ENCODE measurements around the gene EYA4. TPM values are rescaled to one million over a fixed set of nuclear protein-coding genes. Genes with fewer than 3 reads are reported as not detected.

EYA4 gene
- total RNA-seq, 1 experiment from 2014 or later: not detected

- no peak overlapping the region for H3K4me3 Mint-ChIP-seq (ENCODE audit: unreplicated experiment)
- peaks cover 80% of the 10 kb centered on the region for H3K27me3 Mint-ChIP-seq (ENCODE audit: insufficient read depth, unreplicated experiment)
- no peaks in the 10 kb centered on the region for H3K36me3 Mint-ChIP-seq (ENCODE audit: insufficient read depth, unreplicated experiment)
- intact Hi-C loops (cut with micrococcal nuclease): no loop called here
- TF ChIP-seq, protein P1, sequence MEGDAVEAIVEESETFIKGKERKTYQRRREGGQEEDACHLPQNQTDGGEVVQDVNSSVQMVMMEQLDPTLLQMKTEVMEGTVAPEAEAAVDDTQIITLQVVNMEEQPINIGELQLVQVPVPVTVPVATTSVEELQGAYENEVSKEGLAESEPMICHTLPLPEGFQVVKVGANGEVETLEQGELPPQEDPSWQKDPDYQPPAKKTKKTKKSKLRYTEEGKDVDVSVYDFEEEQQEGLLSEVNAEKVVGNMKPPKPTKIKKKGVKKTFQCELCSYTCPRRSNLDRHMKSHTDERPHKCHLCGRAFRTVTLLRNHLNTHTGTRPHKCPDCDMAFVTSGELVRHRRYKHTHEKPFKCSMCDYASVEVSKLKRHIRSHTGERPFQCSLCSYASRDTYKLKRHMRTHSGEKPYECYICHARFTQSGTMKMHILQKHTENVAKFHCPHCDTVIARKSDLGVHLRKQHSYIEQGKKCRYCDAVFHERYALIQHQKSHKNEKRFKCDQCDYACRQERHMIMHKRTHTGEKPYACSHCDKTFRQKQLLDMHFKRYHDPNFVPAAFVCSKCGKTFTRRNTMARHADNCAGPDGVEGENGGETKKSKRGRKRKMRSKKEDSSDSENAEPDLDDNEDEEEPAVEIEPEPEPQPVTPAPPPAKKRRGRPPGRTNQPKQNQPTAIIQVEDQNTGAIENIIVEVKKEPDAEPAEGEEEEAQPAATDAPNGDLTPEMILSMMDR (IDR thresholded peaks at IDR 0.05; ENCODE audit: unreplicated experiment): no peak
- H3K4me1 Mint-ChIP-seq (ENCODE audit: insufficient read depth, unreplicated experiment): no peaks in the 10 kb centered on the region
- POLR2A ChIA-PET: no interaction called here
- no peak for DNase-seq (ENCODE audit: unreplicated experiment)
- CTCF ChIA-PET: interaction anchor here (0.9 kb wide), 1 partner anchor 14 kb away, joined by 5 read pairs; no protein-coding TSS in a partner anchor
- H3K9me3 Mint-ChIP-seq (ENCODE audit: unreplicated experiment): no peaks in the 10 kb centered on the region
- no TSS peak for BruUV-seq (replicated peaks)
- no peak overlapping the region for H3K27ac Mint-ChIP-seq (ENCODE audit: low read depth, unreplicated experiment)
Measured at GRCh38 chr6:133526436-133526835, 285.3 kb downstream of the EYA4 start.

DNA sequence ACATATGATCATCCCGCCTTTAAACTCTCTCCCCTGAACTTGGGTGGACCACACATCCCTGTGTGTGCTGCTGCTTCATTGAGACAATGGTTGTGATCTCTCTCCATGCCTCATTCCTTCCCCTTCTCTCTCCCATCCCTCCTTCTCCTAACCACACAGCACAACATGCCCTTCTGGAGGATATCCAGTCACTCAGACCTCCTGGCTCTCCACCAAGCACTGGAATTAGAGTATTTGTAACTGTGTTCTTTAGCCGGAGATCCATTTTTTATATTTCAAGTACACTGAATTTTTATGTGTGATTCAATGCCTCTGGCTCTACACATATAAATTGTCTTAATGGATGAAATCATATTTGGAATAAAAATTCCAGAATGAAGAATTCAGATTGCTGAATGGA, 287.4 kb downstream of the EYA4 start:
- Mint-ChIP-seq H3K4me1 (ENCODE audit: insufficient read depth, unreplicated experiment) (no peaks in the 10 kb centered on the region), H3K27ac (ENCODE audit: low read depth, unreplicated experiment) (no peak overlapping the region), H3K4me3 (ENCODE audit: unreplicated experiment) (no peak overlapping the region), H3K9me3 (ENCODE audit: unreplicated experiment) (no peaks in the 10 kb centered on the region), H3K36me3 (ENCODE audit: insufficient read depth, unreplicated experiment) (no peaks in the 10 kb centered on the region), H3K27me3 (ENCODE audit: insufficient read depth, unreplicated experiment) (peaks cover 85% of the 10 kb centered on the region)
- ChIA-PET POLR2A (no interaction called here), CTCF (no interaction called here)
- TF ChIP-seq, protein P1 (IDR thresholded peaks at IDR 0.05; ENCODE audit: unreplicated experiment): no peak
- BruUV-seq (replicated peaks): no TSS peak
- intact Hi-C loops (cut with micrococcal nuclease): no loop called here
- no peak for DNase-seq (ENCODE audit: unreplicated experiment)

DNA sequence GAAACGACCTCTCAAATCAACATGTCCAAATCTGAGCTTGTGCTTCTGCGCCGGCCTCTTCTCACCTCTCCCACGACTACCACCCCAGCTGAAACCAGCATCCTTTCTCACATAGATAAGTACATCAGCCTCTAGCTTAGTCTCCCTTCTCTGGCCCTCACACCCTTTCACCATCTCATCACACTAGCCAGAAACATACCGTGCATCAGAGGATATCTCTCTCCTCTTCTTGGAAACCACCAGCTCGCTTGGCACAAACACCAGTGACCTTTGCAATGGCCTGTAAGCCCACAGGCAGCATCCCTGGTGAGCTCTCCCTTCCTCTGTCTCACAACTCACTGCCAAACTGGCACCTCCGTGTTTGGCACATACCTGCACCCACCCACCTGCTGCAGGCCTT, 291.8 kb downstream of the EYA4 start:
- Mint-ChIP-seq H3K4me1 (ENCODE audit: insufficient read depth, unreplicated experiment) (no peaks in the 10 kb centered on the region), H3K4me3 (ENCODE audit: unreplicated experiment) (no peak overlapping the region), H3K9me3 (ENCODE audit: unreplicated experiment) (no peaks in the 10 kb centered on the region), H3K36me3 (ENCODE audit: insufficient read depth, unreplicated experiment) (no peaks in the 10 kb centered on the region), H3K27me3 (ENCODE audit: insufficient read depth, unreplicated experiment) (peaks cover 85% of the 10 kb centered on the region), H3K27ac (ENCODE audit: low read depth, unreplicated experiment) (no peak overlapping the region)
- BruUV-seq (replicated peaks): no TSS peak
- POLR2A ChIA-PET: interaction anchor here (1.0 kb wide), 1 partner anchor 25 kb away, joined by 3 read pairs; no protein-coding TSS in a partner anchor
- CTCF ChIA-PET: interaction anchor here (0.7 to 1.3 kb wide), 5 partner anchors 19 to 710 kb away, joined by 3 to 4 read pairs (median 3); no protein-coding TSS in a partner anchor
- intact Hi-C loops (cut with micrococcal nuclease): no loop called here
- no peak for DNase-seq (ENCODE audit: unreplicated experiment)
- TF ChIP-seq, protein P1 (IDR thresholded peaks at IDR 0.05; ENCODE audit: unreplicated experiment): no peak

DNA sequence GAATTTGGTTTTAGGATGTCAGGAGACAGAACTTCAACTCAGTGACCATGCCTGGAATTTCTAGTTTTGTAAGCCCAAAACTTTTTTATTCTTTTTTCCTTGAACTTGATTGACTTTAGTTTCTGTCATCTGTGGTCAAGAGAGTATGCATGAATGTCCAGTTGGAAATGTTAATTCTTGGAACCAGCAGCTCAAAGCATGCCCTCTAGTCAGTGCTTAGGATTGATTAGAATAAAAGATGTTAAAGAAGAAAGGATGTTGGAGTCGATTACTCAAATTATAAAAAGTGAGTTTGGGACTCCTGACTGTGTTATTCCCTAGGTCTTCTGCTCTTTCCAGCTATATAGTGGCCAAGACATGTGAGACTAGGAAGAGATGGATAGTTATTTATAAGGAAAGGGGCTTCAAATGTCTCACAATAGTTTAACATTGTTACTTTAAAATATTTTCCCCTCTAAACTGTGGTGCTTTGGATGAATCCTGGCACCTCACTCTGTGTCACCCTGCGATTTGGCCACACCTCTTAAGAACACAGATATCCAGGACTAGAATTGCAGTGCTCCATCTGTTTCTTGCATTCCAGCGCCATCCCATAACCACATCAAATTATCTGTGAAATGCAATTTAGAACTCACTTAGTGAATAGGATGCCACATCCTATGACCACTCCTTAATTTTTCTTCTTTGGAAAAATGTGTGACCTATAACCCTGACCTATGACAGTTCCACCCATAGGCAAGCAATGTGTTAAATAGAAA, 298.5 kb downstream of the EYA4 start:
- H3K27me3 Mint-ChIP-seq (ENCODE audit: insufficient read depth, unreplicated experiment): peaks cover 85% of the 10 kb centered on the region
- intact Hi-C loops (cut with micrococcal nuclease): no loop called here

More for the DNA sequence above, 298.5 kb downstream of the EYA4 start:
- Mint-ChIP-seq H3K9me3 (ENCODE audit: unreplicated experiment) (no peaks in the 10 kb centered on the region), H3K4me3 (ENCODE audit: unreplicated experiment) (no peak overlapping the region), H3K36me3 (ENCODE audit: insufficient read depth, unreplicated experiment) (no peaks in the 10 kb centered on the region), H3K4me1 (ENCODE audit: insufficient read depth, unreplicated experiment) (no peaks in the 10 kb centered on the region), H3K27ac (ENCODE audit: low read depth, unreplicated experiment) (no peak overlapping the region)
- POLR2A ChIA-PET: no interaction called here
- CTCF ChIA-PET: no interaction called here
- no TSS peak for BruUV-seq (replicated peaks)
- TF ChIP-seq, protein P1 (IDR thresholded peaks at IDR 0.05; ENCODE audit: unreplicated experiment): no peak
- DNase-seq (ENCODE audit: unreplicated experiment): no peak
